ENCODE measurements around the gene SLC24A4.

The SLC24A4 gene

GRCh38 chr14:92439537-92440344 is 116.8 kb downstream of the SLC24A4 start:
- in situ Hi-C loops (cut with MboI; ENCODE audit: low sequenced_read_pairs, unreplicated experiment) = no loop called here
- no peak for DNase-seq (ENCODE audit: low spot score)
- TF ChIP-seq CTCF (IDR thresholded peaks at IDR 0.05; ENCODE audit: borderline replicate concordance, control extremely low read depth, extremely low read depth, insufficient read depth, missing control alignments) = no peak

- no peak for TF ChIP-seq CTCF (IDR thresholded peaks at IDR 0.05; ENCODE audit: borderline replicate concordance, control extremely low read depth, extremely low read depth, insufficient read depth, missing control alignments)
- DNase-seq (ENCODE audit: low spot score) = no peak
- in situ Hi-C loops (cut with MboI; ENCODE audit: low sequenced_read_pairs, unreplicated experiment) = no loop called here
Measured at GRCh38 chr14:92440345-92441003, 117.5 kb downstream of the SLC24A4 start.

GRCh38 chr14:92441751-92442504 is 119.0 kb downstream of the SLC24A4 start:
- in situ Hi-C loops (cut with MboI; ENCODE audit: low sequenced_read_pairs, unreplicated experiment) = no loop called here
- no peak for TF ChIP-seq CTCF (IDR thresholded peaks at IDR 0.05; ENCODE audit: borderline replicate concordance, control extremely low read depth, extremely low read depth, insufficient read depth, missing control alignments)
- no peak for DNase-seq (ENCODE audit: low spot score)

- no peak for DNase-seq (ENCODE audit: low spot score)
- no peak for TF ChIP-seq CTCF (IDR thresholded peaks at IDR 0.05; ENCODE audit: borderline replicate concordance, control extremely low read depth, extremely low read depth, insufficient read depth, missing control alignments)
- in situ Hi-C loops (cut with MboI; ENCODE audit: low sequenced_read_pairs, unreplicated experiment) = no loop called here
Measured at GRCh38 chr14:92443167-92443566, 120.2 kb downstream of the SLC24A4 start.

- in situ Hi-C loops (cut with MboI; ENCODE audit: low sequenced_read_pairs, unreplicated experiment) = no loop called here
- TF ChIP-seq CTCF (IDR thresholded peaks at IDR 0.05; ENCODE audit: borderline replicate concordance, control extremely low read depth, extremely low read depth, insufficient read depth, missing control alignments) = no peak
- no peak for DNase-seq (ENCODE audit: low spot score)
Measured at GRCh38 chr14:92443741-92444140, 120.8 kb downstream of the SLC24A4 start.

- TF ChIP-seq CTCF (IDR thresholded peaks at IDR 0.05; ENCODE audit: borderline replicate concordance, control extremely low read depth, extremely low read depth, insufficient read depth, missing control alignments) = no peak
- in situ Hi-C loops (cut with MboI; ENCODE audit: low sequenced_read_pairs, unreplicated experiment) = no loop called here
- DNase-seq (ENCODE audit: low spot score) = no peak
Measured at GRCh38 chr14:92446771-92447170, 123.8 kb downstream of the SLC24A4 start.

Measured in GM13976 (cell line).